CD4-positive, alpha-beta T cell (primary cell): ENCODE measurements around the gene MYOT. TPM values are rescaled to one million over a fixed set of nuclear protein-coding genes. Genes with fewer than 3 reads are reported as not detected.

Experiments
- ATAC-seq: fragments of 200-7000 bp; cut with Tn5 transposase; one replicate; pipeline ENCODE4 v1.10.0; 2022; ENCODE audit warnings: mild to moderate bottlenecking; ENCODE audit not compliant: poor library complexity
- CTCF ChIA-PET: fragments of 350-600 bp; sonication (Branson Sonifier 250); formaldehyde crosslinking; loops from one replicate; lab custom pipeline; 2021; ENCODE audit warnings: antibody characterized with exemption, inconsistent platforms; lab: Charles Lee
- POLR2A ChIA-PET: fragments of 350-600 bp; sonication (Branson Sonifier 250); formaldehyde crosslinking; loops from one replicate; lab custom pipeline; 2021; ENCODE audit warnings: antibody characterized with exemption, inconsistent platforms; lab: Charles Lee
- DNase-seq, 14 experiments: peaks; one replicate each; pipeline ENCODE4 v3.0.0-alpha.2; 2013 to 2020; ENCODE audit warnings: mixed read lengths in 2 of 14
- H3K27ac ChIP-seq, 2 donors: one replicate each; pipeline versions ENCODE4 v1.5.1 to v1.7.0; 2013; ENCODE audit warnings: low read length in 2 of 2, low read depth in 1 of 2, mild to moderate bottlenecking in 1 of 2
- H3K27me3 ChIP-seq, 2 experiments: 1 replicate in 1 of 2; 2 replicates in 1 of 2; pipeline versions ENCODE4 v1.6.1 to v1.7.0; 2013; ENCODE audit warnings: low read length in 2 of 2, control low read depth in 1 of 2, mild to moderate bottlenecking in 1 of 2, moderate library complexity in 1 of 2; ENCODE audit not compliant: insufficient read depth in 2 of 2, control insufficient read depth in 1 of 2
- H3K36me3 ChIP-seq: one replicate; pipeline ENCODE4 v1.6.1; 2013; ENCODE audit warnings: low read length, control low read depth; ENCODE audit not compliant: insufficient read depth
- H3K4me1 ChIP-seq: one replicate; pipeline ENCODE4 v1.6.1; 2013; ENCODE audit warnings: low read length, control low read depth; ENCODE audit not compliant: insufficient read depth
- H3K4me3 ChIP-seq: one replicate; pipeline ENCODE4 v1.5.1; 2013; ENCODE audit warnings: mild to moderate bottlenecking, low read length, moderate library complexity
- H3K9me3 ChIP-seq, 2 experiments: 1 replicate in 1 of 2; 2 replicates in 1 of 2; pipeline versions ENCODE4 v1.6.1 to v1.7.0; 2013; ENCODE audit warnings: low read length in 2 of 2, mild to moderate bottlenecking in 2 of 2, control low read depth in 1 of 2, moderate library complexity in 1 of 2; ENCODE audit not compliant: control insufficient read depth in 1 of 2, insufficient read depth in 1 of 2
- H3K27ac Mint-ChIP-seq: one replicate; pipeline ENCODE4 v1.8.0; 2020; ENCODE audit warnings: mixed read lengths
- H3K27me3 Mint-ChIP-seq: one replicate; pipeline ENCODE4 v1.8.0; 2021; ENCODE audit warnings: mixed read lengths
- H3K36me3 Mint-ChIP-seq: one replicate; pipeline ENCODE4 v1.8.0; 2021; ENCODE audit warnings: low read depth, mixed read lengths
- H3K4me1 Mint-ChIP-seq: one replicate; pipeline ENCODE4 v1.8.0; 2021; ENCODE audit warnings: low read depth, mixed read lengths
- H3K4me3 Mint-ChIP-seq: one replicate; pipeline ENCODE4 v1.8.0; 2020; ENCODE audit warnings: mild to moderate bottlenecking, mixed read lengths
- H3K9me3 Mint-ChIP-seq: one replicate; pipeline ENCODE4 v1.8.0; 2020; ENCODE audit warnings: mixed read lengths
- intact Hi-C, 2 experiments: fragments of 100-400 bp; cut with DNase I in 1 of 2; cut with micrococcal nuclease in 1 of 2; formaldehyde crosslinking; loops; one replicate each; pipeline versions ENCODE4 v1.15.1 to v1.9.0; 2023 to 2025; cut with DNase I, micrococcal nuclease
- polyA plus RNA-seq, 2 donors: library from polyadenylated mRNA; unstranded; fragments of 120-200 nt; gene quantifications; one replicate each; pipeline ENCODE4 v1.2.1, GENCODE V29; 2013
- total RNA-seq, 174 experiments: library from RNA in 2 of 174; stranded (reverse) in 2 of 174; gene quantifications; one replicate each; pipeline ENCODE4 v1.2.3 and lab custom pipeline; 2021 to 2026
- TF ChIP-seq, protein P1 (sequence below): fragments of 200-600 bp; IDR thresholded peaks from one replicate; pipeline ENCODE4 v1.8.0; 2022; ENCODE audit warnings: antibody characterized with exemption, mild to moderate bottlenecking

The MYOT gene, protein sequence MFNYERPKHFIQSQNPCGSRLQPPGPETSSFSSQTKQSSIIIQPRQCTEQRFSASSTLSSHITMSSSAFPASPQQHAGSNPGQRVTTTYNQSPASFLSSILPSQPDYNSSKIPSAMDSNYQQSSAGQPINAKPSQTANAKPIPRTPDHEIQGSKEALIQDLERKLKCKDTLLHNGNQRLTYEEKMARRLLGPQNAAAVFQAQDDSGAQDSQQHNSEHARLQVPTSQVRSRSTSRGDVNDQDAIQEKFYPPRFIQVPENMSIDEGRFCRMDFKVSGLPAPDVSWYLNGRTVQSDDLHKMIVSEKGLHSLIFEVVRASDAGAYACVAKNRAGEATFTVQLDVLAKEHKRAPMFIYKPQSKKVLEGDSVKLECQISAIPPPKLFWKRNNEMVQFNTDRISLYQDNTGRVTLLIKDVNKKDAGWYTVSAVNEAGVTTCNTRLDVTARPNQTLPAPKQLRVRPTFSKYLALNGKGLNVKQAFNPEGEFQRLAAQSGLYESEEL
- not detected for total RNA-seq
- 0.18 TPM for polyA plus RNA-seq (2013, experiment 1 of 2)
- 5.7 TPM for polyA plus RNA-seq (2013, experiment 2 of 2)
- total RNA-seq (lab: John Stamatoyannopoulos, UW): 0 to 0.16 (median 0) reads per million in 172 experiments

GRCh38 chr5:137867664-137868063, at the start of gene MYOT:
TSS of gene MYOT (plus strand) at chr5:137867860. CDS start at chr5:137870652, 2,792 bp downstream.
- ChIA-PET CTCF (interaction anchor here (1.1 kb wide), 1 partner anchor 13 kb away, joined by 3 read pairs; no protein-coding TSS in a partner anchor), POLR2A (no interaction called here)
- Mint-ChIP-seq H3K9me3 (no peaks in the 10 kb centered on the region), H3K27me3 (no peaks in the 10 kb centered on the region), H3K4me1 (no peaks in the 10 kb centered on the region), H3K27ac (no peak within 1 kb of the TSS), H3K36me3 (no peaks in the 10 kb centered on the region), H3K4me3 (no peak within 1 kb of the TSS)
- no peak for DNase-seq
- no peaks in the 10 kb centered on the region for H3K36me3 ChIP-seq
- H3K4me1 ChIP-seq: no peaks in the 10 kb centered on the region
- no peak for ATAC-seq
- intact Hi-C loops: no loop called here
- H3K4me3 ChIP-seq: no peak within 1 kb of the TSS
- TF ChIP-seq, protein P1, sequence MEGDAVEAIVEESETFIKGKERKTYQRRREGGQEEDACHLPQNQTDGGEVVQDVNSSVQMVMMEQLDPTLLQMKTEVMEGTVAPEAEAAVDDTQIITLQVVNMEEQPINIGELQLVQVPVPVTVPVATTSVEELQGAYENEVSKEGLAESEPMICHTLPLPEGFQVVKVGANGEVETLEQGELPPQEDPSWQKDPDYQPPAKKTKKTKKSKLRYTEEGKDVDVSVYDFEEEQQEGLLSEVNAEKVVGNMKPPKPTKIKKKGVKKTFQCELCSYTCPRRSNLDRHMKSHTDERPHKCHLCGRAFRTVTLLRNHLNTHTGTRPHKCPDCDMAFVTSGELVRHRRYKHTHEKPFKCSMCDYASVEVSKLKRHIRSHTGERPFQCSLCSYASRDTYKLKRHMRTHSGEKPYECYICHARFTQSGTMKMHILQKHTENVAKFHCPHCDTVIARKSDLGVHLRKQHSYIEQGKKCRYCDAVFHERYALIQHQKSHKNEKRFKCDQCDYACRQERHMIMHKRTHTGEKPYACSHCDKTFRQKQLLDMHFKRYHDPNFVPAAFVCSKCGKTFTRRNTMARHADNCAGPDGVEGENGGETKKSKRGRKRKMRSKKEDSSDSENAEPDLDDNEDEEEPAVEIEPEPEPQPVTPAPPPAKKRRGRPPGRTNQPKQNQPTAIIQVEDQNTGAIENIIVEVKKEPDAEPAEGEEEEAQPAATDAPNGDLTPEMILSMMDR: no peak
- H3K27me3 ChIP-seq: no peaks in the 10 kb centered on the region
- no peaks in the 10 kb centered on the region for H3K9me3 ChIP-seq
- H3K27ac ChIP-seq: no peak within 1 kb of the TSS

DNA sequence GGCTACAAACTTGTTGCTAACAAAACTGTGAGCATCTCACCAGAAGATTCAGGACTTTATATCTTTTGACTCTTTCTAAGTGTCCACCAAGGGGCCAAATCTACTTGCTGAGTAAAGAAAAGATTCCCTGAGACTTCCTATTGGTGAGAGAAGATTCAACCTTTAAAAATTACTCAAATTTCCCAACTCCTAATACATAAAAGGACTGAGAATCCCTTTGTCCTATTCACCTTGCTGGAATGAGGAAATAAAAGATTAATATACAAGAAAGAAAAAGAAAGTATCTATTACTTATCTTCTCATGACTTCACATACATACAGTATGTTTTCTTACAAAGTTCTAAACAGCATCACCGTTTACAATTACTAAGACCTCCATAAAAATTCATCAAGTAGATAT, 47.9 kb upstream of the MYOT start:
- ATAC-seq (no peak), DNase-seq (no peak)
- peaks cover 6% of the 10 kb centered on the region for H3K36me3 Mint-ChIP-seq
- Histone ChIP-seq H3K27me3 (no peaks in the 10 kb centered on the region), H3K4me1 (no peaks in the 10 kb centered on the region), H3K27ac (no peak overlapping the region), H3K4me3 (no peak overlapping the region), H3K36me3 (no peaks in the 10 kb centered on the region), H3K9me3 (no peaks in the 10 kb centered on the region)
- CTCF ChIA-PET: no interaction called here
- no peaks in the 10 kb centered on the region for H3K27me3 Mint-ChIP-seq
- POLR2A ChIA-PET: no interaction called here
- intact Hi-C loops: no loop called here
- TF ChIP-seq, protein P1: no peak
- no peak overlapping the region for H3K4me3 Mint-ChIP-seq
- no peaks in the 10 kb centered on the region for H3K4me1 Mint-ChIP-seq
- no peaks in the 10 kb centered on the region for H3K9me3 Mint-ChIP-seq
- H3K27ac Mint-ChIP-seq: no peak overlapping the region

DNA sequence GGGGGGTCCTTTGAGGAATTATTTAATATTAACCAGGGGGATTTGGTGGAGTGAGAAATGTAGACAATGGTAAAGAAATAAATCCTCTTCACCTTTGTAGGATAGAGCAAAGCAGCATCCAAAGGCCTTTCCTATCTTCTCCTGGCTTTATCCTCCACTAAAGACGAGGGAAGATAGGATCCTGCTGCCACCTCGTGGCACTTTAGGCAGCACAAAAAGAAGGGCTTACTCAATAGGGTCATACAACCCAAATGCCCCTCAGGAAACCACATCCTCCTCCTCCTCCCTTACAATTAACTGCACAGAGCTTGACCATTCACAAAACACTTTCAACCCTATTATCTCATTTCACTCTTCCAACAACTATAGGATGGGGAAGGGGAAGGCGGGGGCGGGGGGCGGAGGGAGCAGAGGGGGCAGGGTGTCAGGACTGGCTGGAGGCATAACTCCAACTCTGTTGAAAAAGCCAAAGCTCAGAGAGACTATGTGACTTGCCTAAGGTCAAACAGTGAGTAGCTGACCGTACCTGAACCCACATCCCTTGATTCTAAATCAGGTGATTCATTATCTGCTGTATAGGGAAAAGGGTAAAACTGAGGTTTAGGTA, 45.4 kb upstream of the MYOT start:
- Histone ChIP-seq H3K9me3 (no peaks in the 10 kb centered on the region), H3K4me1 (no peaks in the 10 kb centered on the region), H3K36me3 (no peaks in the 10 kb centered on the region), H3K4me3 (no peak overlapping the region), H3K27me3 (no peaks in the 10 kb centered on the region), H3K27ac (no peak overlapping the region)
- intact Hi-C loops: no loop called here
- ATAC-seq (no peak), DNase-seq (no peak)
- peaks cover 18% of the 10 kb centered on the region for H3K36me3 Mint-ChIP-seq
- H3K4me3 Mint-ChIP-seq: no peak overlapping the region
- H3K27ac Mint-ChIP-seq: no peak overlapping the region
- no peaks in the 10 kb centered on the region for H3K4me1 Mint-ChIP-seq
- TF ChIP-seq, protein P1: no peak
- peaks cover 10% of the 10 kb centered on the region for H3K9me3 Mint-ChIP-seq
- ChIA-PET POLR2A (no interaction called here), CTCF (no interaction called here)
- no peaks in the 10 kb centered on the region for H3K27me3 Mint-ChIP-seq
